ENCODE data around the gene TUBG1.

The TUBG1 gene

DNA sequence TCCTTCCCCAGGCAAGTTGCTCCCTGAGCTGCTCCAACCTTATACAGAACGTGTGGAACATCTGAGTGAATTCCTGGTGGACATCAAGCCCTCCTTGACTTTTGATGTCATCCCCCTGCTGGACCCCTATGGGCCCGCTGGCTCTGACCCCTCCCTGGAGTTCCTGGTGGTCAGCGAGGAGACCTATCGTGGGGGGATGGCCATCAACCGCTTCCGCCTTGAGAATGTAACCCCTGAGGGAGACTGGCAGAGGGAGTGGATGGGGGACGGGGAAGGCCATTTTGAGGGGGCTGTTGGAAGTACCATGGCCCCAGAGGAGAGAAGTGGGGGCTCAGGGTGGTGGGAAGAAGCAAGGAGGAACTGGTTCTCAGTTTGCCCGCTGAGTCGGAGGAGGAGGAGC is 45.5 kb upstream of the TUBG1 start:
- no peak for DNase-seq (ENCODE audit: low spot score)
- TF ChIP-seq, protein P1, sequence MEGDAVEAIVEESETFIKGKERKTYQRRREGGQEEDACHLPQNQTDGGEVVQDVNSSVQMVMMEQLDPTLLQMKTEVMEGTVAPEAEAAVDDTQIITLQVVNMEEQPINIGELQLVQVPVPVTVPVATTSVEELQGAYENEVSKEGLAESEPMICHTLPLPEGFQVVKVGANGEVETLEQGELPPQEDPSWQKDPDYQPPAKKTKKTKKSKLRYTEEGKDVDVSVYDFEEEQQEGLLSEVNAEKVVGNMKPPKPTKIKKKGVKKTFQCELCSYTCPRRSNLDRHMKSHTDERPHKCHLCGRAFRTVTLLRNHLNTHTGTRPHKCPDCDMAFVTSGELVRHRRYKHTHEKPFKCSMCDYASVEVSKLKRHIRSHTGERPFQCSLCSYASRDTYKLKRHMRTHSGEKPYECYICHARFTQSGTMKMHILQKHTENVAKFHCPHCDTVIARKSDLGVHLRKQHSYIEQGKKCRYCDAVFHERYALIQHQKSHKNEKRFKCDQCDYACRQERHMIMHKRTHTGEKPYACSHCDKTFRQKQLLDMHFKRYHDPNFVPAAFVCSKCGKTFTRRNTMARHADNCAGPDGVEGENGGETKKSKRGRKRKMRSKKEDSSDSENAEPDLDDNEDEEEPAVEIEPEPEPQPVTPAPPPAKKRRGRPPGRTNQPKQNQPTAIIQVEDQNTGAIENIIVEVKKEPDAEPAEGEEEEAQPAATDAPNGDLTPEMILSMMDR (IDR thresholded peaks at IDR 0.05; ENCODE audit: extremely low read depth, insufficient read depth, missing control alignments), result no peak
- in situ Hi-C loops (cut with MboI; ENCODE audit: low pct_unique_long_range_greater_than_20kb, low sequenced_read_pairs, unreplicated experiment), result loop anchor here (25.0 kb wide), 1 partner anchor 373 kb away; no protein-coding TSS in a partner anchor

DNA sequence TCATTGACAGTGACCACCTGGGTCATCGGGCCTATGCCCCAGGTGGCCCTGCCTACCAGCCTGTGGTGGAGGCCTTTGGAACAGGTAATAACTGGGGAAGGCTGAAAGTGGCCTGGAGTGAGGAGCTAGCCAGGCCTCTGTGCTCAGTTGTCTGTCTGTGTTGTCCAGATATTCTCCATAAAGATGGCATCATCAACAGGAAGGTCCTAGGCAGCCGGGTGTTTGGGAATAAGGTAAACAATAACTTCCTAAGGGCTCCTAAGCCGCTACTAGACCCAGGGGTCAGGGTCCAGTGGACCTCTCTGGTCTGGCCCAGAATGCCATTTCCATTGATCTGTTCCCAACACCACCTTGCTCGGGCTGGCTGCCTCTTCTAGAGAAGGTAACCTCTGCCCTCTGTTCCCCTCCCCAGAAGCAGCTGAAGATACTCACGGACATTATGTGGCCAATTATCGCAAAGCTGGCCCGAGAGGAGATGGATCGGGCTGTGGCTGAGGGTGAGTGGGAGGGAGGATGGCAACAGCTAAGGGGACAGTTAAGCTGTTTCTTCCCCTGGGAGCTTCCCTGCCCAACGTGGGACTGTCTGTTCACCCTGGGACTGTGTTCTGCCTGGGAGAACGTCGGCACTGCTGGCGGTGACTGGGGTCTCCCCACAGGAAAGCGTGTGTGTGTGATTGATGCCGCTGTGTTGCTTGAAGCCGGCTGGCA is 44.5 kb upstream of the TUBG1 start:
- DNase-seq (ENCODE audit: low spot score), result no peak
- TF ChIP-seq, protein P1 (IDR thresholded peaks at IDR 0.05; ENCODE audit: extremely low read depth, insufficient read depth, missing control alignments), result no peak
- in situ Hi-C loops (cut with MboI; ENCODE audit: low pct_unique_long_range_greater_than_20kb, low sequenced_read_pairs, unreplicated experiment), result loop anchor here (25.0 kb wide), 1 partner anchor 372 kb away; no protein-coding TSS in a partner anchor

DNA sequence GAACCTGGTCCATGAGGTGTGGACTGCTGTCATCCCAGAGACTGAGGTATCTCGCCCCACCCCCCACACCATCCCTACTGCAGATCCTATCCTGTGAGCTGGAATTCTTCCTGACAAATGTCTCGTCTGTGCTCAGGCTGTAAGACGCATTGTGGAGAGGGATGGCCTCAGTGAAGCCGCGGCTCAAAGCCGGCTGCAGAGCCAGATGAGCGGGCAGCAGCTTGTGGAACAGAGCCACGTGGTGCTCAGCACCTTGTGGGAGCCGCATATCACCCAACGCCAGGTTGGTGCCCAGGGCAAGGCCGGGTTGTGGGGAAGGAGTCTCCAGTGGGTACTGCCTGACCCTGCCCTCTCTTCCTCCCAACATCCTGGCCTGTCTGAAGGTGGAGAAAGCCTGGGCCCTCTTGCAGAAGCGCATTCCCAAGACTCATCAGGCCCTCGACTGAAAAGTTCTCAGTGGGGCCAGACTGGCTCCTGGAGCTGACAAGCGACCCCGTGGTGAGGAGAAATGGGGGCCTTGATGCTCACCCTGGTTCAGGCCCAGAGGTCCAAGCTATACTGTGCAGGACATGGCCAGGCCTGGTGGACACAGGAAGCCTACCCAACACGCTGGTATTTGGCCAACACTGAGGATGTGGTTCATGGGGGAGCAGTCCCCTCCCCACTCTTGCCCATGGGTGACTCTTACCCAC is 43.8 kb upstream of the TUBG1 start:
- DNase-seq (ENCODE audit: low spot score), result no peak
- in situ Hi-C loops (cut with MboI; ENCODE audit: low pct_unique_long_range_greater_than_20kb, low sequenced_read_pairs, unreplicated experiment), result loop anchor here (25.0 kb wide), 1 partner anchor 372 kb away; no protein-coding TSS in a partner anchor
- TF ChIP-seq, protein P1 (IDR thresholded peaks at IDR 0.05; ENCODE audit: extremely low read depth, insufficient read depth, missing control alignments), result no peak

DNA sequence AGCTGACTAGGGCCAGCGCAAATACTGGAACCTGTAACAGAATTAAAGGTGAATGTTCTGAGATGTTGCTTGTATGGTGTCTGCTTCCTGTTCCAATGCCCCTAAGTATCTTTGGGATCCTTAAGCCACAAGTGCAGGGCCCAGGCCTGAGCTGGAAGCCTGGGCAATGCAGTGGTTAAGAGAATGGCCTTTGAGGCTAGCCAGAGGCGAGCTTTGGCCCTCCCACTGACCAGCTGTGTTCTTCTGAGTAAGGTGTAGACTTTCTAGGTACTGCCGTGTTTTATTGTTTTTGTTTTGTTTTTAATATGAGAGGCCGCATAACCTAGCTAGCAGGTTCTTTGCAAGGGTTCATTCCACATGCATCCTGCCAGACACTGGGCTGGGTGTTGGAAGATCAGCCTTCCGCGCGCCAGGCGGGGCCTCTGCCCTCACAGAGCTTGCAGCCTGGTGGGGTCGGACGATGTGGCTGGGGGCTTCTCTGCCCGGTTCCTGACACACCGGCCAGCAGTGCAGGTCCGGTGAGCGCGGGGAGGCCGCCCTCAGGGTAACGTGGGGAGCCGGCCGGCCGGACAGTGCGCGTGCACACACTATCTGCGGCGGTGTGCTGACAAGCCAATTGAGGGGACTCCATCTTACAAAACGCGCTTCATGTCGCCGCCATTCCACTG is 43.1 kb upstream of the TUBG1 start:
- DNase-seq (ENCODE audit: low spot score), result no peak
- TF ChIP-seq, protein P1 (IDR thresholded peaks at IDR 0.05; ENCODE audit: extremely low read depth, insufficient read depth, missing control alignments), result no peak

DNA sequence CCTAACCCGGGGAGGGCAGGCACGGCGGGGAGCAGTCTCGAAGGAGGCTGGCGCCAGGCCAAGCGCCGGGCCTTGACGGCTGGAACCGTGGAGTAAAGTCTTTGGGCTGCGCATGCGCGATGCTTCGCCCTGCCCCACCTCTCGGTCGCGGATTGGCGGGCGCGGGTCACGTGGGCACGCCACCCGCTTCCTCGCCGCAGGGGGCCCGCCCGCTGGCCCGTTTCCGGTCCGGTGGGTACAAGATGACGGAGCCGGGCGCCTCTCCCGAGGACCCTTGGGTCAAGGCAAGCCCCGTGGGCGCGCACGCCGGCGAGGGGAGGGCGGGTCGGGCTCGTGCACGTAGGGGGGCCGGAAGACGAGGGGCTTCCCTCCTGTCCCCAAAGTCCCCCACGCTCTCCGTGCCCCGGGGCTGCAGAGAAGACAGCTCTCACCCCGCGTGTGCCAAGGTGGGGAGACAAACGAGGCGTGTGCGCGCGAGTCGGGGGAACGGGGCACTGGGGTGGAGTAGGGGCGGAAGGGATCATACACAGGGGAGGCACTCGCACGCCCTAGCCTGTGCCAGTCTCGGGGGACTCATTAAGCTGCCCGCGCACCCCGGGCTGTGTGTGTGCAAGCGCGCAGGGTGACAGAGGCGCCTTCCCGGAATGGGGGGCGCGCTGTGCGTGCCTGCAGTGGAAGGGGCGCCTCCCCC is 42.5 kb upstream of the TUBG1 start, which contains the start of gene MLX:
Gene MLX, plus strand, starts transcription at position 218 of the 691 bp plus-strand sequence. Its CDS starts 25 bp downstream, at position 243.
- in situ Hi-C loops (cut with MboI; ENCODE audit: low pct_unique_long_range_greater_than_20kb, low sequenced_read_pairs, unreplicated experiment), result loop anchor here (25.0 kb wide), 1 partner anchor 370 kb away; no protein-coding TSS in a partner anchor
- DNase-seq (ENCODE audit: low spot score), result peak; percentile 100
- TF ChIP-seq, protein P1 (IDR thresholded peaks at IDR 0.05; ENCODE audit: extremely low read depth, insufficient read depth, missing control alignments), result no peak

More for the DNA sequence above, 43.1 kb upstream of the TUBG1 start:
- in situ Hi-C loops (cut with MboI; ENCODE audit: low pct_unique_long_range_greater_than_20kb, low sequenced_read_pairs, unreplicated experiment), result loop anchor here (25.0 kb wide), 1 partner anchor 371 kb away; no protein-coding TSS in a partner anchor
